GM18909 (cell line): ENCODE results near the gene IFIT1B.
A peak's percentile ranks its signal among the peaks of the same experiment; 100 is the strongest.
"Not testable (repeated sequence)": the region's sequence is repeated elsewhere in the genome, so short reads cannot be mapped to it uniquely, and the experiment has no call there.

Source experiments
- ATAC-seq: cut with Tn5 transposase; IDR thresholded peaks from one replicate; pipeline ENCODE4 v1.9.1; 2021; ENCODE audit warnings: mild to moderate bottlenecking; ENCODE audit not compliant: unreplicated experiment, poor library complexity

IFIT1B gene

GRCh38 chr10:89377705-89378637 is at the start of gene IFIT1B:
TSS of gene IFIT1B (plus strand) at chr10:89378056. CDS start at chr10:89378136, 80 bp downstream.
- no peak for ATAC-seq

- no peak for ATAC-seq
Observed at GRCh38 chr10:89329151-89329550, 48.7 kb upstream of the IFIT1B start.

- not testable (repeated sequence) for ATAC-seq
Observed at GRCh38 chr10:89330014-89330413, 47.8 kb upstream of the IFIT1B start.

- no peak for ATAC-seq
Observed at GRCh38 chr10:89330537-89331212, 47.2 kb upstream of the IFIT1B start.

- ATAC-seq: not testable (repeated sequence)
Observed at GRCh38 chr10:89331487-89332122, 46.3 kb upstream of the IFIT1B start.

GRCh38 chr10:89332123-89332633 is 45.7 kb upstream of the IFIT1B start:
- ATAC-seq: peak; percentile 49

- no peak for ATAC-seq
Observed at GRCh38 chr10:89335226-89335625, 42.6 kb upstream of the IFIT1B start.

GRCh38 chr10:89336241-89336640 is 41.6 kb upstream of the IFIT1B start:
- ATAC-seq: no peak

- ATAC-seq: no peak
Observed at GRCh38 chr10:89337484-89337883, 40.4 kb upstream of the IFIT1B start.

- ATAC-seq: no peak
Observed at GRCh38 chr10:89338713-89339112, 39.1 kb upstream of the IFIT1B start.

GRCh38 chr10:89339875-89340274 is 38.0 kb upstream of the IFIT1B start:
- ATAC-seq: no peak

- ATAC-seq: no peak
Observed at GRCh38 chr10:89341649-89342048, 36.2 kb upstream of the IFIT1B start.

GRCh38 chr10:89342206-89342958 is 35.5 kb upstream of the IFIT1B start:
- no peak for ATAC-seq

- no peak for ATAC-seq
Observed at GRCh38 chr10:89343089-89343767, 34.6 kb upstream of the IFIT1B start.

GRCh38 chr10:89344156-89344555 is 33.7 kb upstream of the IFIT1B start:
- ATAC-seq: no peak

GRCh38 chr10:89345367-89346000 is 32.4 kb upstream of the IFIT1B start:
- ATAC-seq: no peak

GRCh38 chr10:89346405-89347254 is 31.2 kb upstream of the IFIT1B start:
- ATAC-seq: no peak
